ENCODE measurements around the gene LGALS7.
"Not testable (repeated sequence)": the region's sequence is repeated elsewhere in the genome, so short reads cannot be mapped to it uniquely, and the experiment has no call there.

The LGALS7 gene

GRCh38 chr19:38786061-38786460 is 12.7 kb upstream of the LGALS7 start:
- H3K36me3 ChIP-seq (ENCODE audit: insufficient read depth, low read length); H3K4me3 ChIP-seq (ENCODE audit: low read depth, low read length); H3K27me3 ChIP-seq (ENCODE audit: insufficient read depth, low read length); H3K79me2 ChIP-seq (ENCODE audit: control insufficient read depth, insufficient read depth, low read length, unreplicated experiment); H3K27ac ChIP-seq (ENCODE audit: low read depth, low read length); H2AFZ ChIP-seq (ENCODE audit: low read length, unreplicated experiment); H3K4me1 ChIP-seq (ENCODE audit: control insufficient read depth, insufficient read depth, low read length, unreplicated experiment): not testable (repeated sequence)

- Histone ChIP-seq H3K27me3 (ENCODE audit: insufficient read depth, low read length) (no peaks in the 10 kb centered on the region), H3K4me1 (ENCODE audit: control insufficient read depth, insufficient read depth, low read length, unreplicated experiment) (no peaks in the 10 kb centered on the region), H3K4me3 (ENCODE audit: low read depth, low read length) (no peak overlapping the region), H2AFZ (ENCODE audit: low read length, unreplicated experiment) (no peak overlapping the region), H3K79me2 (ENCODE audit: control insufficient read depth, insufficient read depth, low read length, unreplicated experiment) (no peaks in the 10 kb centered on the region), H3K27ac (ENCODE audit: low read depth, low read length) (no peak overlapping the region), H3K36me3 (ENCODE audit: insufficient read depth, low read length) (no peaks in the 10 kb centered on the region)
Measured at GRCh38 chr19:38785187-38785699, 11.9 kb upstream of the LGALS7 start.

GRCh38 chr19:38784224-38784623 is 10.9 kb upstream of the LGALS7 start:
- Histone ChIP-seq H2AFZ (ENCODE audit: low read length, unreplicated experiment) (no peak overlapping the region), H3K4me1 (ENCODE audit: control insufficient read depth, insufficient read depth, low read length, unreplicated experiment) (no peaks in the 10 kb centered on the region), H3K4me3 (ENCODE audit: low read depth, low read length) (no peak overlapping the region), H3K79me2 (ENCODE audit: control insufficient read depth, insufficient read depth, low read length, unreplicated experiment) (no peaks in the 10 kb centered on the region), H3K36me3 (ENCODE audit: insufficient read depth, low read length) (no peaks in the 10 kb centered on the region), H3K27me3 (ENCODE audit: insufficient read depth, low read length) (no peaks in the 10 kb centered on the region), H3K27ac (ENCODE audit: low read depth, low read length) (no peak overlapping the region)

- H3K4me3 ChIP-seq (ENCODE audit: low read depth, low read length); H3K36me3 ChIP-seq (ENCODE audit: insufficient read depth, low read length); H3K4me1 ChIP-seq (ENCODE audit: control insufficient read depth, insufficient read depth, low read length, unreplicated experiment); H3K27me3 ChIP-seq (ENCODE audit: insufficient read depth, low read length); H3K79me2 ChIP-seq (ENCODE audit: control insufficient read depth, insufficient read depth, low read length, unreplicated experiment); H3K27ac ChIP-seq (ENCODE audit: low read depth, low read length); H2AFZ ChIP-seq (ENCODE audit: low read length, unreplicated experiment): not testable (repeated sequence)
Measured at GRCh38 chr19:38782212-38782611, 8.9 kb upstream of the LGALS7 start.

GRCh38 chr19:38781058-38781457 is 7.7 kb upstream of the LGALS7 start:
- Histone ChIP-seq H3K4me1 (ENCODE audit: control insufficient read depth, insufficient read depth, low read length, unreplicated experiment) (no peaks in the 10 kb centered on the region), H2AFZ (ENCODE audit: low read length, unreplicated experiment) (no peak overlapping the region), H3K79me2 (ENCODE audit: control insufficient read depth, insufficient read depth, low read length, unreplicated experiment) (no peaks in the 10 kb centered on the region), H3K36me3 (ENCODE audit: insufficient read depth, low read length) (no peaks in the 10 kb centered on the region), H3K4me3 (ENCODE audit: low read depth, low read length) (no peak overlapping the region), H3K27ac (ENCODE audit: low read depth, low read length) (no peak overlapping the region), H3K27me3 (ENCODE audit: insufficient read depth, low read length) (no peaks in the 10 kb centered on the region)

GRCh38 chr19:38780443-38780842 is 7.1 kb upstream of the LGALS7 start:
- H3K27ac ChIP-seq (ENCODE audit: low read depth, low read length): no peak overlapping the region
- no peaks in the 10 kb centered on the region for H3K27me3 ChIP-seq (ENCODE audit: insufficient read depth, low read length)
- H3K4me3 ChIP-seq (ENCODE audit: low read depth, low read length): no peak overlapping the region
- H3K79me2 ChIP-seq (ENCODE audit: control insufficient read depth, insufficient read depth, low read length, unreplicated experiment): no peaks in the 10 kb centered on the region
- H3K36me3 ChIP-seq (ENCODE audit: insufficient read depth, low read length): no peaks in the 10 kb centered on the region
- H3K4me1 ChIP-seq (ENCODE audit: control insufficient read depth, insufficient read depth, low read length, unreplicated experiment): no peaks in the 10 kb centered on the region
- H2AFZ ChIP-seq (ENCODE audit: low read length, unreplicated experiment): no peak overlapping the region

GRCh38 chr19:38778733-38779132 is 5.4 kb upstream of the LGALS7 start:
- no peaks in the 10 kb centered on the region for H3K36me3 ChIP-seq (ENCODE audit: insufficient read depth, low read length)
- no peak overlapping the region for H2AFZ ChIP-seq (ENCODE audit: low read length, unreplicated experiment)
- no peak overlapping the region for H3K4me3 ChIP-seq (ENCODE audit: low read depth, low read length)
- H3K4me1 ChIP-seq (ENCODE audit: control insufficient read depth, insufficient read depth, low read length, unreplicated experiment): no peaks in the 10 kb centered on the region
- H3K27me3 ChIP-seq (ENCODE audit: insufficient read depth, low read length): no peaks in the 10 kb centered on the region
- H3K27ac ChIP-seq (ENCODE audit: low read depth, low read length): no peak overlapping the region
- H3K79me2 ChIP-seq (ENCODE audit: control insufficient read depth, insufficient read depth, low read length, unreplicated experiment): no peaks in the 10 kb centered on the region

GRCh38 chr19:38774181-38774950 is 1.0 kb upstream of the LGALS7 start:
- Histone ChIP-seq H2AFZ (ENCODE audit: low read length, unreplicated experiment) (no peak overlapping the region), H3K79me2 (ENCODE audit: control insufficient read depth, insufficient read depth, low read length, unreplicated experiment) (no peaks in the 10 kb centered on the region), H3K4me1 (ENCODE audit: control insufficient read depth, insufficient read depth, low read length, unreplicated experiment) (no peaks in the 10 kb centered on the region), H3K27me3 (ENCODE audit: insufficient read depth, low read length) (no peaks in the 10 kb centered on the region), H3K36me3 (ENCODE audit: insufficient read depth, low read length) (no peaks in the 10 kb centered on the region), H3K4me3 (ENCODE audit: low read depth, low read length) (no peak overlapping the region), H3K27ac (ENCODE audit: low read depth, low read length) (no peak overlapping the region)

- H3K36me3 ChIP-seq (ENCODE audit: insufficient read depth, low read length); H3K27me3 ChIP-seq (ENCODE audit: insufficient read depth, low read length); H3K27ac ChIP-seq (ENCODE audit: low read depth, low read length); H3K79me2 ChIP-seq (ENCODE audit: control insufficient read depth, insufficient read depth, low read length, unreplicated experiment); H3K4me1 ChIP-seq (ENCODE audit: control insufficient read depth, insufficient read depth, low read length, unreplicated experiment); H2AFZ ChIP-seq (ENCODE audit: low read length, unreplicated experiment); H3K4me3 ChIP-seq (ENCODE audit: low read depth, low read length): not testable (repeated sequence)
Measured at GRCh38 chr19:38771569-38771968, 1.7 kb downstream of the LGALS7 start.

GRCh38 chr19:38770949-38771275 is 2.4 kb downstream of the LGALS7 start:
- not testable (repeated sequence) for H3K4me1 ChIP-seq (ENCODE audit: control insufficient read depth, insufficient read depth, low read length, unreplicated experiment); H3K4me3 ChIP-seq (ENCODE audit: low read depth, low read length); H2AFZ ChIP-seq (ENCODE audit: low read length, unreplicated experiment); H3K27ac ChIP-seq (ENCODE audit: low read depth, low read length); H3K27me3 ChIP-seq (ENCODE audit: insufficient read depth, low read length); H3K79me2 ChIP-seq (ENCODE audit: control insufficient read depth, insufficient read depth, low read length, unreplicated experiment); H3K36me3 ChIP-seq (ENCODE audit: insufficient read depth, low read length)

- H3K79me2 ChIP-seq (ENCODE audit: control insufficient read depth, insufficient read depth, low read length, unreplicated experiment); H3K4me3 ChIP-seq (ENCODE audit: low read depth, low read length); H3K27ac ChIP-seq (ENCODE audit: low read depth, low read length); H3K4me1 ChIP-seq (ENCODE audit: control insufficient read depth, insufficient read depth, low read length, unreplicated experiment); H3K27me3 ChIP-seq (ENCODE audit: insufficient read depth, low read length); H3K36me3 ChIP-seq (ENCODE audit: insufficient read depth, low read length); H2AFZ ChIP-seq (ENCODE audit: low read length, unreplicated experiment): not testable (repeated sequence)
Measured at GRCh38 chr19:38770228-38770948, 2.9 kb downstream of the LGALS7 start.

All from ACC112 (cell line).